PC-3 (cell line): ENCODE data around the gene IL1R1.

ENCODE experiments used
- CTCF ChIP-seq: fragments of 300-600 bp; sonication (generic); conservative IDR thresholded peaks from 2 replicates; pipeline ENCODE4 v1.5.1; 2017; ENCODE audit warnings: antibody characterized with exemption, low read depth, mild to moderate bottlenecking, low read length
- EZH2phosphoT487 ChIP-seq: fragments of 300-600 bp; sonication (generic); IDR thresholded peaks from 2 replicates; pipeline ENCODE4 v1.6.1; 2018; ENCODE audit warnings: mild to moderate bottlenecking, antibody characterized with exemption, low read length, borderline replicate concordance

- TF ChIP-seq CTCF = no peak
- no peak for TF ChIP-seq EZH2phosphoT487
Observed at GRCh38 chr2:102114290-102114721, 28.2 kb upstream of the IL1R1 start.
